GM12875 (cell line): ENCODE results near the gene TRAF1.
A peak's percentile ranks its signal among the peaks of the same experiment; 100 is the strongest.

Experiments used
- H3K4me3 ChIP-seq: one replicate; pipeline ENCODE4 v1.5.1; 2011; ENCODE audit warnings: low read depth, low read length, control low read depth
- CTCF ChIP-seq: IDR thresholded peaks from 2 replicates; pipeline ENCODE4 v1.5.1; 2011; ENCODE audit warnings: low read depth, mild to moderate bottlenecking, control low read depth, inconsistent platforms, low read length, moderate library complexity, borderline replicate concordance; ENCODE audit not compliant: insufficient read depth

Gene TRAF1

DNA sequence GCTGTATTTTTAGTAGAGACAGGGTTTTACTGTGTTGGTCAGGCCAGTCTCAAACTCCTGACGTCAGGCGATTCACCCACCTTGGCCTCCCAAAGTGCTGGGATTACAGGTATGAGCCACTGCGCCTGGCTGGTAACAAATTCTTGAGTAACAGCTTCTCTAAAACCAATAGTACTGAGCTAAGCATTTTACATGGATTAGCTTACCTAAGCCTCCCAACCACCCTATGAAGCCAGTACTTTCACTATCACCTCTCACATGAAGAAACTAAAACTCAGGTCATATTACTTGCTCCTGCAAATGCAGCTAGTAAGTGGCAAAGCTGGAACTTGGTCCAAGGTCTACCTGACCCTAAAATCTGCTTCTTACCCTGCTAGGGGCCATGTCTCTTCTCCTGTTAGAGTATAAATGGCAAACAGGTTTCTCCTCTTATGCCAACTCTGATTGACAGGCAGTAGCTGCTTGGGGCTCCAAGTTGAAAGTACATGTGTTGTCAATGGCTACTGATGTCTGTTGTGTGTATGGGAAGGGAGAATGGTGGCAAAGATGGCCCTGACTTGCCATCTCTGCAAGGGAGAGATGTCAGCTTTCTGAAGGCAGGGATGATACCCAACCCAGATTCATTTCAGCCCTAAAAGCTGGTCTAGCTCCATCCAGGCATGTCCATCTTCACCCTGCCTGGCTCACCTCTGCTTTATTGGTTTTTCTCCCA lies 53.6 kb downstream of the TRAF1 start:
- no peak overlapping the region for H3K4me3 ChIP-seq
- no peak for TF ChIP-seq CTCF

GRCh38 chr9:120870206-120870605 lies 56.4 kb downstream of the TRAF1 start:
- TF ChIP-seq CTCF = no peak
- H3K4me3 ChIP-seq = no peak overlapping the region

- H3K4me3 ChIP-seq = no peak overlapping the region
Measured at GRCh38 chr9:120869726-120870125, 56.9 kb downstream of the TRAF1 start.

DNA sequence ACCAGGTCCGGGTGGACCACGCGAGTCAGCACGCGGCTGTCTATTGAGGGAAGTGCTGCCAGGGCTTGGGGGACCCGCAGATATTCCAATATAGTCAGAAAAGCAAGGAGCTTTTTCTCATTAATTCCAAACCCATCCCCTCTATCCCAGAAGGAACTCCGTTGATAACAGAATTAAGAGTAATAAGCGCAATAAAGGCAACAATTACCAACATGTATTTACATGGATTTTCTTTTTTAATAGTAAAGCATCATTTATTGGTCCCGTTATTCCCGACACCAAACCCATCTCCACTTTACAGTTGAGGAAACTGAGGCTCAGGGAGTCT lies 57.3 kb downstream of the TRAF1 start:
- peak overlapping the region; percentile 47 for H3K4me3 ChIP-seq
- no peak for TF ChIP-seq CTCF

More at GRCh38 chr9:120869726-120870125, 56.9 kb downstream of the TRAF1 start:
- no peak for TF ChIP-seq CTCF

GRCh38 chr9:120868676-120869359 lies 57.8 kb downstream of the TRAF1 start:
- H3K4me3 ChIP-seq = peak overlapping the region; percentile 47
- peak; percentile 71 for TF ChIP-seq CTCF

- no peak for TF ChIP-seq CTCF
- H3K4me3 ChIP-seq = peak overlapping the region; percentile 41
Measured at GRCh38 chr9:120868339-120868675, 58.3 kb downstream of the TRAF1 start.
